HepG2 (cell line): Measurements from ENCODE around the gene B4GALT5. TPM values are rescaled to one million over a fixed set of nuclear protein-coding genes. Genes with fewer than 3 reads are reported as not detected.

Experiments
- FOXA1 ChIP-seq, 2 experiments: fragments of 450-650 bp in 1 of 2; sonication (generic) in 1 of 2; formaldehyde crosslinking in 1 of 2; IDR thresholded peaks; 2 replicates each; pipeline versions ENCODE4 v1.4.0 to v1.6.1; 2016 to 2020; ENCODE audit warnings: missing genetic modification reagents in 1 of 2
- HBP1 ChIP-seq: IDR thresholded peaks from 2 replicates; pipeline ENCODE4 v1.6.1; 2016; ENCODE audit warnings: low read depth, control low read depth
- IKZF1 ChIP-seq: fragments of 450-650 bp; IDR thresholded peaks from 2 replicates; pipeline ENCODE4 v1.7.1; 2016
- KLF13 ChIP-seq: sonication (generic); formaldehyde crosslinking; IDR thresholded peaks from 2 replicates; pipeline ENCODE4 v1.4.0; 2020; ENCODE audit warnings: mild to moderate bottlenecking, missing genetic modification reagents
- MEF2D ChIP-seq: sonication (generic); formaldehyde crosslinking; IDR thresholded peaks from 2 replicates; pipeline ENCODE4 v1.5.1; 2020; ENCODE audit warnings: mild to moderate bottlenecking, missing genetic modification reagents
- NBN ChIP-seq: fragments of 450-650 bp; conservative IDR thresholded peaks from 2 replicates; pipeline ENCODE4 v1.6.1; 2017
- ONECUT2 ChIP-seq: sonication (generic); formaldehyde crosslinking; IDR thresholded peaks from 2 replicates; pipeline ENCODE4 v1.4.0; 2020; ENCODE audit warnings: missing genetic modification reagents
- PITX1 ChIP-seq: sonication (generic); formaldehyde crosslinking; IDR thresholded peaks from 2 replicates; pipeline ENCODE4 v1.5.1; 2020; ENCODE audit warnings: mild to moderate bottlenecking, missing genetic modification reagents
- SMAD1 ChIP-seq: sonication (generic); formaldehyde crosslinking; IDR thresholded peaks from 2 replicates; pipeline ENCODE4 v1.4.0; 2020; ENCODE audit warnings: missing genetic modification reagents, low read depth, mild to moderate bottlenecking, borderline replicate concordance
- ZMAT3 ChIP-seq: sonication (generic); formaldehyde crosslinking; conservative IDR thresholded peaks from 2 replicates; pipeline ENCODE4 v1.7.0; 2021; ENCODE audit warnings: missing genetic modification reagents
- ZNF20 ChIP-seq: sonication (generic); formaldehyde crosslinking; IDR thresholded peaks from 2 replicates; pipeline ENCODE4 v1.4.0; 2020; ENCODE audit warnings: mild to moderate bottlenecking, moderate library complexity, missing genetic modification reagents
- ZNF230 ChIP-seq: sonication (generic); formaldehyde crosslinking; IDR thresholded peaks from 2 replicates; pipeline ENCODE4 v1.4.0; 2020; ENCODE audit warnings: mild to moderate bottlenecking, missing genetic modification reagents
- ZNF280D ChIP-seq: sonication (generic); formaldehyde crosslinking; IDR thresholded peaks from 2 replicates; pipeline ENCODE4 v1.5.1; 2020; ENCODE audit warnings: mild to moderate bottlenecking, missing genetic modification reagents
- ZNF30 ChIP-seq: sonication (generic); formaldehyde crosslinking; IDR thresholded peaks from 2 replicates; pipeline ENCODE4 v1.5.0; 2020; ENCODE audit warnings: mild to moderate bottlenecking, missing genetic modification reagents
- ZNF597 ChIP-seq: sonication (generic); formaldehyde crosslinking; IDR thresholded peaks from 2 replicates; pipeline ENCODE4 v1.5.0; 2020; ENCODE audit warnings: missing genetic modification reagents
- ZNF639 ChIP-seq: conservative IDR thresholded peaks from 2 replicates; pipeline ENCODE4 v1.6.1; 2018; ENCODE audit warnings: missing genetic modification reagents
- polyA plus RNA-seq, 8 experiments: library from polyadenylated mRNA; depleted of rRNA in 3 of 8; stranded (reverse) in 7 of 8; unstranded in 1 of 8; fragments of >200 nt; fragmentation: Illumina TruSeq in 4 of 8; extraction: Trizol in 4 of 8; gene quantifications; 2 replicates each; pipeline versions ENCODE4 v1.2.1 to v1.2.3, GENCODE V29; 2011 to 2016; ENCODE audit warnings: low read depth in 4 of 8, missing spikeins in 1 of 8, mixed read lengths in 1 of 8; ENCODE audit not compliant: insufficient read depth in 1 of 8
- total RNA-seq, 5 experiments: library from RNA; depleted of rRNA; stranded (reverse); fragments of >200 nt; fragmentation: Illumina TruSeq; extraction: Trizol; gene quantifications; 2 replicates each; pipeline ENCODE4 v1.2.3, GENCODE V29; 2016; ENCODE audit warnings: low read depth in 1 of 5
- TF ChIP-seq, protein P1 (sequence below): sonication (generic); formaldehyde crosslinking; IDR thresholded peaks from 2 replicates; pipeline ENCODE4 v1.4.0; 2020; ENCODE audit warnings: missing genetic modification reagents
- TF ChIP-seq, protein P2 (sequence below): sonication (generic); formaldehyde crosslinking; IDR thresholded peaks from 2 replicates; pipeline ENCODE4 v1.8.1; 2023; ENCODE audit warnings: mild to moderate bottlenecking, missing genetic modification reagents

The B4GALT5 gene
- total and polyA plus RNA-seq, 2 of the 13 experiments (the other 11 are each of a cell fraction or from before 2014, with no cell fraction given), result 27.3 to 30.9 TPM

GRCh38 chr20:49583669-49584417 lies 129.8 kb downstream of the B4GALT5 start (continued):
- TF ChIP-seq HBP1 (CRISPR knock-in tag) (peak; percentile 95), NBN (no peak), ZNF30 (CRISPR knock-in tag) (peak; percentile 86; the same call in 1 of the 2 replicates), FOXA1 (IDR thresholded peaks at IDR 0.05) (0 out of 2 replicates have a peak, but pooled peaks have one; percentile 40), FOXA1 (CRISPR knock-in tag; IDR thresholded peaks at IDR 0.05) (peak; percentile 96), PITX1 (CRISPR knock-in tag) (peak; percentile 91), ZNF20 (CRISPR knock-in tag) (no peak), KLF13 (CRISPR knock-in tag) (no peak), ZMAT3 (peak; percentile 97), ZNF230 (peak; percentile 80; the same call in 1 of the 2 replicates), ZNF597 (CRISPR knock-in tag) (no peak), IKZF1 (no peak), SMAD1 (peak; percentile 94), ZNF639 (CRISPR knock-in tag) (peak; percentile 31; the same call in 1 of the 2 replicates), ZNF280D (CRISPR knock-in tag) (peak; percentile 93), ONECUT2 (CRISPR knock-in tag) (peak; percentile 79), MEF2D (CRISPR knock-in tag) (peak; percentile 82; the same call in 1 of the 2 replicates)
- TF ChIP-seq, protein P1, sequence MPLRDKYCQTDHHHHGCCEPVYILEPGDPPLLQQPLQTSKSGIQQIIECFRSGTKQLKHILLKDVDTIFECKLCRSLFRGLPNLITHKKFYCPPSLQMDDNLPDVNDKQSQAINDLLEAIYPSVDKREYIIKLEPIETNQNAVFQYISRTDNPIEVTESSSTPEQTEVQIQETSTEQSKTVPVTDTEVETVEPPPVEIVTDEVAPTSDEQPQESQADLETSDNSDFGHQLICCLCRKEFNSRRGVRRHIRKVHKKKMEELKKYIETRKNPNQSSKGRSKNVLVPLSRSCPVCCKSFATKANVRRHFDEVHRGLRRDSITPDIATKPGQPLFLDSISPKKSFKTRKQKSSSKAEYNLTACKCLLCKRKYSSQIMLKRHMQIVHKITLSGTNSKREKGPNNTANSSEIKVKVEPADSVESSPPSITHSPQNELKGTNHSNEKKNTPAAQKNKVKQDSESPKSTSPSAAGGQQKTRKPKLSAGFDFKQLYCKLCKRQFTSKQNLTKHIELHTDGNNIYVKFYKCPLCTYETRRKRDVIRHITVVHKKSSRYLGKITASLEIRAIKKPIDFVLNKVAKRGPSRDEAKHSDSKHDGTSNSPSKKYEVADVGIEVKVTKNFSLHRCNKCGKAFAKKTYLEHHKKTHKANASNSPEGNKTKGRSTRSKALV (CRISPR knock-in tag), result peak; percentile 76; the same call in 1 of the 2 replicates
- TF ChIP-seq, protein P2, sequence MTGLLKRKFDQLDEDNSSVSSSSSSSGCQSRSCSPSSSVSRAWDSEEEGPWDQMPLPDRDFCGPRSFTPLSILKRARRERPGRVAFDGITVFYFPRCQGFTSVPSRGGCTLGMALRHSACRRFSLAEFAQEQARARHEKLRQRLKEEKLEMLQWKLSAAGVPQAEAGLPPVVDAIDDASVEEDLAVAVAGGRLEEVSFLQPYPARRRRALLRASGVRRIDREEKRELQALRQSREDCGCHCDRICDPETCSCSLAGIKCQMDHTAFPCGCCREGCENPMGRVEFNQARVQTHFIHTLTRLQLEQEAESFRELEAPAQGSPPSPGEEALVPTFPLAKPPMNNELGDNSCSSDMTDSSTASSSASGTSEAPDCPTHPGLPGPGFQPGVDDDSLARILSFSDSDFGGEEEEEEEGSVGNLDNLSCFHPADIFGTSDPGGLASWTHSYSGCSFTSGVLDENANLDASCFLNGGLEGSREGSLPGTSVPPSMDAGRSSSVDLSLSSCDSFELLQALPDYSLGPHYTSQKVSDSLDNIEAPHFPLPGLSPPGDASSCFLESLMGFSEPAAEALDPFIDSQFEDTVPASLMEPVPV (CRISPR knock-in tag), result peak; percentile 94
